CD4-positive, alpha-beta T cell treated with Interleukin-17A for 4 hours (primary cell): Measurements from ENCODE around the gene ENC1.
A peak's percentile ranks its signal among the peaks of the same experiment; 100 is the strongest.

Source experiments
- DNase-seq: peaks from one replicate; pipeline ENCODE4 v3.0.0-alpha.2; 2020; ENCODE audit warnings: mixed read lengths

ENC1 gene

GRCh38 chr5:74603376-74603775 is 37.2 kb downstream of the ENC1 start:
- no peak for DNase-seq

- no peak for DNase-seq
Observed at GRCh38 chr5:74599148-74599547, 41.4 kb downstream of the ENC1 start.

GRCh38 chr5:74598731-74599130 is 41.8 kb downstream of the ENC1 start:
- no peak for DNase-seq

GRCh38 chr5:74596927-74597326 is 43.6 kb downstream of the ENC1 start:
- no peak for DNase-seq

GRCh38 chr5:74595143-74595925 is 45.2 kb downstream of the ENC1 start:
- no peak for DNase-seq

- no peak for DNase-seq
Observed at GRCh38 chr5:74594137-74595040, 46.1 kb downstream of the ENC1 start.

- no peak for DNase-seq
Observed at GRCh38 chr5:74589204-74590056, 51.1 kb downstream of the ENC1 start.

- no peak for DNase-seq
Observed at GRCh38 chr5:74588415-74588814, 52.1 kb downstream of the ENC1 start.

GRCh38 chr5:74587890-74588289 is 52.6 kb downstream of the ENC1 start:
- no peak for DNase-seq

GRCh38 chr5:74587300-74587699 is 53.2 kb downstream of the ENC1 start:
- DNase-seq = no peak

GRCh38 chr5:74586856-74587255 is 53.7 kb downstream of the ENC1 start:
- DNase-seq = no peak

- no peak for DNase-seq
Observed at GRCh38 chr5:74582853-74583252, 57.7 kb downstream of the ENC1 start.

GRCh38 chr5:74581988-74582365 is 58.6 kb downstream of the ENC1 start:
- no peak for DNase-seq

GRCh38 chr5:74580729-74581109 is 59.8 kb downstream of the ENC1 start:
- DNase-seq = no peak

GRCh38 chr5:74579215-74579614 is 61.3 kb downstream of the ENC1 start:
- peak; percentile 64 for DNase-seq

GRCh38 chr5:74578356-74579044 is 62.0 kb downstream of the ENC1 start:
- DNase-seq = no peak
